ENCODE measurements around the gene CD226. TPM values are rescaled to one million over a fixed set of nuclear protein-coding genes. Genes with fewer than 3 reads are reported as not detected.

Gene CD226
- total and polyA plus RNA-seq, 2 of the 4 experiments (the other 2 are of a cell fraction), result 0.29 to 1.1 TPM

DNA sequence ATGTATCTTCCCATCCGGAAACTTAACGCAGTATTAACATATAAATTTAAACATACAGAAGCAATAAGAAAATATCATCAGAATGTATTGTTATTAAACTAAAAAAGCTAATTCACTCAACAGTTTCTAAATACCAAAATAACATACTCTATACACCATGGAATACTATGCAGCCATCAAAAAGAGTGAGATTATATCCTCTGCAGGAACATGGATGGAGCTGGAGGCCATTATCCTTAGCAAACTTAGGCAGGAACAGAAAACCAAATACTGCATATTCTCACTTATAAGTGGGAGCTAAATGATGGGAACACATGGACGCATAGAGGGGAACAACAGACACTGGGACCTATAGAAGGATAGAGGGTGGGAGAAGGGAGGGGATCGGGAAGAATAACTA is 127.1 kb downstream of the CD226 start:
- Histone ChIP-seq H2AK9ac (replicated peaks; ENCODE audit: low read depth, low read length, poor library complexity) (no peak overlapping the region), H3K27me3 (ENCODE audit: control insufficient read depth, insufficient read depth, low read length) (no peaks in the 10 kb centered on the region), H3K36me3 (ENCODE audit: control insufficient read depth, insufficient read depth, low read length) (no peaks in the 10 kb centered on the region), H3K9ac (ENCODE audit: low read depth, low read length) (no peak overlapping the region), H4K20me1 (ENCODE audit: insufficient read depth, low read length) (no peaks in the 10 kb centered on the region), H3K18ac (ENCODE audit: low read depth, low read length) (no peak overlapping the region), H3K4me1 (ENCODE audit: control insufficient read depth, insufficient read depth, low read length) (peaks cover 8% of the 10 kb centered on the region), H3K4me2 (ENCODE audit: low read depth, low read length) (no peak overlapping the region), H2AK5ac (ENCODE audit: low read depth, low read length) (no peak overlapping the region), H3K4ac (ENCODE audit: low read depth, low read length) (no peak overlapping the region), H3K27ac (ENCODE audit: insufficient read depth, low read length) (no peak overlapping the region), H4K5ac (ENCODE audit: low read depth, low read length) (no peak overlapping the region), H3K56ac (ENCODE audit: extremely low read depth, insufficient read depth, low read length) (no peak overlapping the region), H3K23ac (ENCODE audit: low read depth, low read length) (no peak overlapping the region), H2BK5ac (ENCODE audit: low read depth, low read length, poor library complexity, severe bottlenecking) (no peak overlapping the region), H2AFZ (replicated peaks; ENCODE audit: low read length, poor library complexity) (no peak overlapping the region), H2BK120ac (ENCODE audit: low read depth, low read length) (no peak overlapping the region), H3K14ac (replicated peaks; ENCODE audit: low read depth, low read length) (no peak overlapping the region), H4K91ac (ENCODE audit: insufficient read depth, low read depth, low read length) (no peak overlapping the region), H3K4me3 (ENCODE audit: insufficient read depth, low read depth, low read length) (no peak overlapping the region), H3K9me3 (ENCODE audit: control insufficient read depth, insufficient read depth, low read length) (no peaks in the 10 kb centered on the region), H4K8ac (ENCODE audit: low read depth in 2 of 2, low read length in 2 of 2) (no peak overlapping the region), H2BK15ac (ENCODE audit: low read depth, low read length) (no peak overlapping the region), H2BK20ac (ENCODE audit: low read depth, low read length) (no peak overlapping the region), H3K9me1 (ENCODE audit: insufficient read depth, low read length) (peaks cover 5% of the 10 kb centered on the region; the same call in 1 of the 2 replicates), H3K79me1 (ENCODE audit: low read depth in 1 of 2, low read length in 2 of 2) (no peaks in the 10 kb centered on the region)
- ATAC-seq (ENCODE audit: low read depth), result no peak
- CTCF ChIA-PET, result no interaction called here
- intact Hi-C loops (cut with micrococcal nuclease) (no loop called here), in situ Hi-C loops (cut with MboI; ENCODE audit: low sequenced_read_pairs) (no loop called here), dilution Hi-C loops (cut with HindIII; ENCODE audit: low sequenced_read_pairs, unreplicated experiment) (no loop called here)
- WGBS, 2 experiments (ENCODE audit: extremely low coverage in 2 of 2, insufficient read length in 1 of 2), result no CpG with 5 or more reads among the region's 4 CpGs
- POLR2A ChIA-PET (ENCODE audit: unreplicated experiment), result no interaction called here
- BruUV-seq (replicated peaks), result no TSS peak
- no peak for DNase-seq
- TF ChIP-seq BHLHE40 (IDR thresholded peaks at IDR 0.05; ENCODE audit: low read depth, low read length), result no peak

Data from IMR-90 (cell line).